NCI-H2029 treated with DMSO at 0.1 percent for 48 hours (cell line): Measurements from ENCODE around the gene CNGA1.
A peak's percentile ranks its signal among the peaks of the same experiment; 100 is the strongest.
"Not testable (repeated sequence)": the region's sequence is repeated elsewhere in the genome, so short reads cannot be mapped to it uniquely, and the experiment has no call there.

Source experiments
- DNase-seq: peaks from one replicate; lab custom pipeline; 2025; lab: John Stamatoyannopoulos, UW

Gene CNGA1

DNA sequence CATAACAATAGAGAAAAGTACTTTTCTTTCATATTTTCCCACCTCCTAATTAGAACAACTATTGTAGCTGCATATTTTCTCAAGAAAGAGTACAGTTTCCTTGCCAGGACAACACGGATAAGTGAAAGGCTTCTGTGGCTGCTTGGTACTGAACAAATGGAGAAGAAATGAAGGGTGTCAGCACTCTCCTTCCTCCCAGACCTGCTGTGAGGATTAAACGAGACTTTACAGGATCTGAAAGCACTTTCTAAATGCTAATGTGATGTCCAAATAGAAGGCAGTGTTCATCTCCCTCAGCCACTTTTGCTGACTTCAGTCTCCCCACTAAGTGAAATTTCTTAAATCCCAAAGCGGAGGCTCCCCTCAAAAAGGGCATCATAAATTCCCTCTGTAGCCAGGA, 14.0 kb upstream of the CNGA1 start:
- no peak for DNase-seq

DNA sequence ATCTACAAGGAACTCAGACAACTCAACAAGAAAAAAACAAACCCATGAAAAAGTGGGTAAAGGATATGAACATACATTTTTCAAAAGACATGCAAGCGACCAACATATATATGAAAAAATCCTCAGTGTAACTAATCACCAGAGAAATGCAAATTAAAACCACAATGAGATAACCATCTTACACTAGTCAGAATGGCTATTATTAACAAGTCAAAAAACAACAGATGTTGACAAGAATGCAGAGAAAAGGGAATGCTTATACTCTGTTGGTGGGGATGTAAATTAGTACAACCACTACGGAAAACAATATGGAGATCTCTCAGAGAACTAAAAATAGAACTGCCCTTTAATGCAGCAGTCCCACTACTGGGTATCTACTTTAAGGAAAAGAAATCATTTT, 12.2 kb upstream of the CNGA1 start:
- DNase-seq = no peak

DNA sequence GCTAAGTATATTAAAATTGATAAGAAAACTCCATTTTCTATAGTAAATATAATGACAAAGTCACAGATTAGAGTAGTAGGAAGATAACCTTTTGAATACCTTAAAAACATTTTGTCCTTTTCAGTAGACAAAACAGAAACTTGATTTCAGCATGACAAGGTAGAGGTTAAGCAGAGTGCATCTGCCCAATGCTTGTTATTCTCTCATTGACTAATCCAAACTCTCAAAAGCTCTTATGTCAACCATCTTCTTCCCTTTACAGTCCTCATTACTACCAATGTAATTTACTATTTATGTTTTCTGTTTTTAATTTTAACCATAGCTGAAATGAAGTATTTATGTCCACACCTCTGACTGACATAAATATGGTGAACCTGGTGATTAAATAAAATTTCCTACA, 11.2 kb upstream of the CNGA1 start:
- no peak for DNase-seq

DNA sequence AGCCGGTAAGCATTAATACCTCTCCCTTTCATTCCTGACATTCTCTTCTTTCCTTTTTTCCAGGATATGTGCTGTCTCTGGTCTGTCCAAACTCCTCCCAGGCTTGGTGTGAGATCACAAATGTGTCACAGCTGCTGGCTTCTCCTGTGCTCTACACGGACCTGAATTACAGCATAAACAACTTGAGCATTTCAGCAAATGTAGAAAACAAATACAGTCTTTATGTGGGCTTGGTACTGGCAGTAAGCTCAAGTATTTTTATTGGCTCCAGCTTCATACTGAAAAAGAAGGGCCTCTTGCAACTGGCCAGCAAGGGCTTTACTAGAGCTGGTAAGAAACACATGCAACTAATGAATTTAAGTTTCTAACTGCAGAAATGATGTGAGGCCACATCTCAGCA, 8.5 kb upstream of the CNGA1 start:
- DNase-seq = peak; percentile 94

DNA sequence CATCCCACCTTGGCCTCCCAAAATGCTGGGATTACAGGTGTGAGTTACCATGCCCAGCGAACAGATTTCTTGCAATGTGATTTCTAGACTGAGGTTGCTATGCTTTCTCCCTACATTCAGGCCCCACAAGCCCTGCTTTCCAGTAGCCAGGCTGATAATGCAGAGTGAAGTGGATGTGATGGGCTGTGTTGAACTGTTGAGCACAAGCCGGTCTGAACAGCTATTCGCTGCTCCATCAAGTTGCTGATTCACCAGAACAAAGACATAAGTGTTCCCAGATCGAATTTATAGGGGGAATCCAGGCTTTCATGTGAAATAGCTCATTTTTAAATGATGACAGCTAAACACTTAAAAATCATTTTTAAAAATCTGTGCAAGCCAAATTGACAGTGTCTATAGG, 8.0 kb upstream of the CNGA1 start:
- DNase-seq = peak; percentile 59

DNA sequence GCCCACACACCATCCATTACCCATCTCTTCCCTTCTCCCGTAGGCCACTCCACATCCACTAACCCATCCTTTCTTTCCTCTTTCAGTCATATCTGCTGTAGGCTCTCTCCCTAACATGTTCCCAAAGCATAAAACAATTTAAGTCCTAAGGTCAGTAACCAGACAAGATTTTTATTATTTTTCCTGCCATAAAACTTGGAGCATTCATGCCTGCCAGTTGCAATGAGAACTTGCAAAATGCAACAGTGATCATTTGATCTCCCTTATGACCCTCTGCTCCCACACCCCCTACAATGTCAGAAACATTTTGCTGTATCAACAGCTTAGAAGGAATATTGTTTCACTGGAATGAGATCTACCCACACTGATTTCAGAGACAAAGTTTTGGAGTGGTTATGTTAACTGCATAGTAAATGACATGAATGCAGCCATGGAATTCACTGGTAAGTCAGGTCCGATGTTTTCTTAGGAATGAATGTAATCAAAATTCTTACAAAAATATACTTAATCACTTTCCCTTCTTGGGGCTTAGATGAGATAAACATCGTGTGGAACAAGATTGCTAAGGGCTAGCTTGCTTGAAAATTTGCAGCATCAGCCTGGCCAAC, 5.8 kb upstream of the CNGA1 start:
- DNase-seq = no peak

DNA sequence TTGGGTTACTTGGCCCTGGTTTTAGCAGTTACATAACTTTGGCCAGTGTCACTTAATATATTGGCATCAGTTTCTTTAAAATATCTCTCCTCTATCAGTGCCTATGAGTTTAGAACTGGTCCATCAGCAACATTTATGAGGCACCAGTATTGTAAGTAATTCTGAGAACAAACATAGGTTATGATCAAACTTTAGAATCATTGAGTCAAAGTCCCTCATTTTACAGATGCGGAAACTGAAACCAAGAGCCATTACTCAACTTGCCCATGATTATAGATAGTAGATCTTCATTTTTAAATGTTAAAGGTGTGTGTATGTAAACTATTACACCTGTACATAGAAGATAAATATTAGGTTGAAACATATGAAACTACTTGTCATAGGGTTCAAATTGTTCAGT, 4.6 kb upstream of the CNGA1 start:
- DNase-seq = no peak

DNA sequence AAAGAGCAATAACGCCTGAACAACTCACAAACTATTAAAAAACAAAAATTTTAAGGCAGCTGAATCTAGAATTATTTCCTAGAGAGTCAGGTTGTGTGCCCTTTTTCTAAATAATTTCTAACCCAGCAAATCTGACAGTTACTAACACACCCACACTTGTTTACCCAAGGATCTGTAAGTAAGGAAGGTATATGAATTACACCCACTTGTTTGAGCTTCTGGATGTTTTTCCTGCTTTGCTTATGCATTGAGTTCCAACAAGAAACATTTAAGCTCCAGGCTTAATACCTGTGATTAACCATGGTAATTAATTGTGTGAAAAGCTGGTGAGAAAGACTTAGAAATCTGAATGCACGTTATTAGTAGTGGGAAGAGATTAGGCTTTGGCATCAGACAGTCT, 1.6 kb upstream of the CNGA1 start:
- no peak for DNase-seq

DNA sequence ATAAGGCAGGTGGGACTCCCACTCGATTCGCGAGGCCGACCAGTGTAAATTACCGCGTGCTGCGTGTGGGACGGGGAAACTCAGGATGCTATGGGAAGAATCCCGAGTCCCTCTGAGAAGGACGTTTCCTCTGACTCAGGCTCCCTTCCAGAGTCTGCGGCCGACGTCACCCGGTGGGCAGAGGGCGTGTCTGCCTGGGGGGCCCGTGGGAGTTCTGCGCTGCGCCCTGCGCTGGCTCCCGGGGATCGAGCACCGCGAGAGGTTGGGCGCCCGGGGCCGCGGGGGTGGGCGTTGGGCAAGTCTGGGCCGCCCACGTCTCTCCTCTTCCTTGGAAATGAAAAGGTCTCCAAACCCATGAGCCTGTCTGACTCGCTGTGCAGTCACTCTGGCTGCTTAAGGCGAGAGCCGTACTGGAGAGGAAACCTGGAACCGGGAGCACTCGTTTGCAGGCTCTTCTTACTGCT, 659 bp upstream of the CNGA1 start:
- DNase-seq = no peak

DNA sequence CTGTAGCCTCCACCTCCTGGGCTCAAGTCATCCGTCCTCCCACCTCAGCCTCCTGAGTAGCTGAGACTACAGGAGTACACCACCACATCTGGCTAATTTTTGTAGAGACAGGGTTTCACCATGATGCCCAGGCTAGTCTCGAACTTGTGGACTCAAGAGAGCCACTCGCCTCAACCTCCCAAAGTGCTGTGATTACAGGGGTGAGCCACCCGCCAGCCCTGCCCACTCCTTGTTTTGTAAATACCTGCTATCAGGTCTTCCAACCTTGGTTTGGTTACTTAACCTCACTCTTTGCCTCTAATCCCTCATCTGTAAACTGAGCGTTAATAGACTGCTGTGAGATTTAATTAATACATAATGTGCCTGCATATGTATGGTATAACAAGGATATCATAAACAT, 803 bp downstream of the CNGA1 start:
- no peak for DNase-seq

DNA sequence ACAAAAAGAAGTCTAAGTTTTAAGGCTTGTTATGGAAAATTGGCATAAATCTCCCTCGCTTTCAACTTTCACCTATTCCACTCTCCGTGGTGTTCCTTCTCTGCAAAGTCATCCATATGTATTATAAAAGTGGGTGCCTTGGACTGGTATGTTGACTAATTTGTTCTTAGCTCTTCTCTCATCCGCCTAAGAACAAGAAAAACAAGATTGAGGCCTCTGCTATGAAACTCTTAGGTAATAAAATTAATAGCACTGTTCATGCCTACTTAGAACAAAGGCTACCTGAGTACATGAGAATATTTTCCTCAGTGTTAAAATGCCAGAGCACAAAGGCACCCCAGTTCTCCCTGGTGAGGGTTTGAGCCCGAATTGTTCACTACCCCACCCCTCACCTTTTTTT, 1.3 kb downstream of the CNGA1 start:
- no peak for DNase-seq

DNA sequence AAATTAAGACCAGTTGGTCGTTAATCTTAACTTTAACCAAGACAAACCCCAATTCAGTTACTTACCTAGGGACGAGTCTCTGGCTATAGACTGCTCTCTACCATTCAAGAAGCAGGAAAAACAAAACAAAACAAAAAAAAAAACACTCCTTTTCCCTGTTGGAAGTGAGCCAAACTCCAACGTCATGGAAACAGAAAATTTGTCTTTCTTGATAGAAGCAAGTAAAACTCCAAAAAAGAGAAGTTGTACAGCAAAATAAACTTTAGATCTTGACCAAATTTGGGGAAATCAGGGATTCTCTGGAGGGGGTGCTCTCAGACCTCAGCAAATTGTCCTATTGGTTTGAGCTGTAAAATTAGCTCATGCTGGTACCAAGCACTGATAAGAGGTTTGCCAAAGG, 3.7 kb downstream of the CNGA1 start:
- no peak for DNase-seq

DNA sequence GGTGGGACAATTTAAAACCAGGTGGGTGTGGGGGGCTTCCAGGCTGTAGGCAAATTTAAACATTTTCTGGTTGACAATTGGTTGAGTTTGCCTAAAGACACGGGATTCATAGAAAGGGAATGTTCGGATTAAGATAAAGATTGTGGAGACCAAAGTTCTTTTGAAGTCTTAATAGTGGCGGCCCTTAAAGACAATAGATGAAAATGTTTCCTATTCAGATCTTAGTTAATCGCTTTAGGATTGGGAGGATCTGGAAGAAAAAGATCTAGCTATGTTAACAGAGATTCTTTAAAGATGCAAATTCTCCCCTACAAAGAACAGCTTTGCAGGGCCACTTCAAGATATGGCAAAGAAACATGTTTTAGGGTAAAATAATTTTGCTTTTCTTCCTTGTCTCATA, 4.8 kb downstream of the CNGA1 start:
- no peak for DNase-seq

DNA sequence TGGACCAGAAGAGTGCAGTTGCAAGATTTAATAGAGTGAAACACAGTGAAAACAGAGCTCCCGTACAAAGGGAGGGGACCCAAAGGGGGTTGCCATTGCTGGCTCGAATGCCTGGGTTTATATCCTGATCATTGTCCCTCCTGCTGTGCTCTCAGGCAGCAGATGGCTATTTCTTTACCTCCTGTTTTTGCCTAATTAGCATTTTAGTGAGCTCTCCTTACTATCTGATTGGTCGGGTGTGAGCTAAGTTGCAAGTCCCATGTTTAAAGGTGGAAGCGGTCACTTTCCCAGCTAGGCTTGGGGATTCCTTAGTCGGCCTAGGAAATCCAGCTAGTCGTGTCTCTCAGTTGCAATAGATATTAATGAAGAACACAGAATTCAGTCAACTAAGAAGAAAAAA, 5.6 kb downstream of the CNGA1 start:
- DNase-seq = not testable (repeated sequence)

DNA sequence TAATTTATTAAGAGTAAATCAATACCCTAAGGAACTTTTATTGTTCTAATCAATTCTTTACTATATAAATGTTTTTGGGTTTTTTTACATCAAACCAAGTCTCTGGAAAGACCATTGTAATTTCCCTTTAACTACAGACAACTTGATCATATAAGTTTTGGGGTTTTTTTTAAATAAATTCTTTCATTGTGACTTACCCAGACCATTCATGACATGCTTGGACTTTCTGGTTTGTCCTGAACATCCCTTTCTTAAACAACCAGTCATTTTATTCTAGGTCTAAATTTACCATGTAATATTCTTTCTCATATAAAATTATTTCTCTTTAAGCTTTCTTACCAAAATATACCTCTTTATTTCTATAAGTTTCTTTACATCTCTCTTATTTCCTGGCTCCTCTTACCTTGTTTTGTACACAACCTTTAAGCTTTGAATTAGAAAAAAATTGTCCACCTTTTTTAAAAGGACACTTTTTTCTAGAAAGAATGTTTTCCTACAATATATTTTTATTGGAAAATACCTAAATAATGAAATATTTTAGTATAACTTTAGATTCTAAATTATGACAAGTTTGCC, 8.4 kb downstream of the CNGA1 start:
- DNase-seq = no peak

DNA sequence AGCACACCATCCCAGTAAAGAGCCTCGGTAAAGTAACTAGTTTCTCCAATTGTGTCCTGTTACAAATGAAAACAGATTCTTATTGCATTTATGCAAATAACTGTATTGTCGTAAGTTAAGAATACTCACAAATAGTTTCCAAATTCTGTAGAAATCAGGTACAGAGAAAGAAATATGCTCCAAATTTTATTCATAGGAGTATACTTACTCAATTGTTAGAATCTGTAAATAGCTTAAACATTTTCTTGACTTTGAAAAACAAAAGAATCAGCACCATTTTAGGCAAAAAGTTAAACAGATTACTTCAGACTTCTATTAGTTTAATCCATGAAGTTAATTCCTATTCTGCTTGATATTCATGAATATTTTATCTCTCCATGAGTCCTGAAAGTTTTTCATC, 10.7 kb downstream of the CNGA1 start:
- no peak for DNase-seq

DNA sequence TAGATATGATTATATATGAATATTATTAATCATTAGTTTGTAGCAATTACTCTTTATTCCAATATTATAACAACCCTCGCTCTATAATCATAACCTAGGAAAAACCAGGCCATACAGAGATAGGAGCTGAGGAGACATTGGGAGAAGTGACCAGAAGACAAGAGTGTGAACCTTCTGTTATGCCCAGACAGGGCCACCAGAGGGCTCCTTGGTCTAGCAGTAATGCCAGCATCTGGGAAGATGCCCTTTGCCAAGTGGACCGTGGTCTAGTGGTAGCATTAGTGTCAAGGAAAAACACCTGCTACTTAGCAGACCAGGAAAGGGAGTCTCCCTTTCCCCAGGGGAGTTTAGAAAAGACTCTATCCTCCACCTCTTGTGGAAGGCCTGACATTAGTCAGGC, 12.9 kb downstream of the CNGA1 start:
- peak; percentile 8 for DNase-seq

DNA sequence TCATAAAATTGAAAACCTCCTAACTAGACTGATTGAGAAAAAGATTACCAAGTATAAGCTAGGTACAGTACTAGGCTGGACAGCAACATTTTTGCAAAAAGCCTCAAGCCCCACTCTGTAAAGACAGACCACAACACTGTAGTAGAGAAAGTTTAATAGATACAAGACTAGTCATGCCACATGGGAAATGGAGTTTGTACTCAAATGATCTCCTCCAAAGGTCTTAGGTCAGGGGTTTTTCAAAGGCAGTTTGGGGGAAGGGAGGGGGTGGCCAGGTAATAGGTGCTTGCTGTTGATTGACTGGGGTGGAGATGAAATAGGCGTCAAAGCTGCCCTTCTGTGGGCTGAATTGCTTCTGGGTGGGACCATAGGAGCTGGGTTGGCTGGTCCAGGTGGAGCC, 14.2 kb downstream of the CNGA1 start:
- DNase-seq = no peak

DNA sequence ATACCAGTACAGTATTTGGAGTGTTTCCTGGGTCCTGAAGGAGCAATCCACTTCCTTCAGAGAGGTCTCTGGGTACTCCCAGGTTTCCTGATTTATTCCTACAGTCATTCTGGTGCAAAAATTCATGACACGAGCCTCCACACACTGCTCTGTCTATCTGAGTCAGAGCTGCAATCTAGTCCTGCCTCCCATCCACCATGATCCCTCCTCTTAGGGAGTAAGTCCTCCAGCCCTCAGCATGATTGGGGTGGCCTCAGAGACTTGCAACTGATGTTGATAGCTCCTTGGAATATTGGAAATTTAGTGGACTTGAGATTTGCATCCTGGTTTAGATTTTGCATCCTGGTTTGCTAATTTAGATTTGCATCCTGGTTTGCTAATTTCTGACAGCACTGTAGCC, 20.5 kb downstream of the CNGA1 start:
- no peak for DNase-seq

DNA sequence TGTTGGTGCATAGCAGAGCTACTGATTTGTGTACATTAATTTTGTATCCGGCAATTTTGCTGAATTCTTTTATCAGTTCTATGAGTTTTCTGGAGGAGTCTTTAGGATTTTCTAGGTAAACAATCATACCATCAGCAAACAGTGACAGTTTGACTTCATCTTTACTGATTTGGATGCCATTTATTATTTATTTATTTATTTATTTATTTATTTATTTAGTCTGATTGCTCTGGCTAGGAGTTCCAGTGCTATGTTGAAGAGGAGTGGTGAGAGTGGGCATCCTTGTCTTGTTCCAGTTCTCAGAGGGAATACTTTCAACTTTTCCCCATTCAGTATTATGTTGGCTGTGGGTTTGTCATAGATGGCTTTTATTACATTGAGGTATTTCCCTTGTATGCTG, 24.0 kb downstream of the CNGA1 start:
- not testable (repeated sequence) for DNase-seq

DNA sequence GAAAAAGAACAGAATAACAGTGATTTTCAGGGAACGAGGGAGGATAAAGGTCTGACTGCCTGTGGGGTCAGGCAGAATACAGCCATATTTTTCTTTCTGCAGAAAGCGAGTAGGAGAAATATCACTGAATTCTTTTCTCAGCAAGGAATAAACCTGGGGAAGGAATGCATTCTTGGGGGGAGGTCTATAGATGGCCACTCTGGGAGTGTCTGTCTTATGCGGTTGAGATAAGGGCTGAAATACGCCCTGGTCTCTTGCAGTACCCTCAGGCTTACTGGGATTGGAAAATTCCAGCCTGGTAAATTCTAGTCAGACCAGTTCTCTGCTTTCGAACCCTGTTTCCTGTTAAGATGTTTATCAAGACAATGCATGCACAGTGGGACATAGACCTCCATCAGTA, 26.3 kb downstream of the CNGA1 start:
- DNase-seq = no peak

DNA sequence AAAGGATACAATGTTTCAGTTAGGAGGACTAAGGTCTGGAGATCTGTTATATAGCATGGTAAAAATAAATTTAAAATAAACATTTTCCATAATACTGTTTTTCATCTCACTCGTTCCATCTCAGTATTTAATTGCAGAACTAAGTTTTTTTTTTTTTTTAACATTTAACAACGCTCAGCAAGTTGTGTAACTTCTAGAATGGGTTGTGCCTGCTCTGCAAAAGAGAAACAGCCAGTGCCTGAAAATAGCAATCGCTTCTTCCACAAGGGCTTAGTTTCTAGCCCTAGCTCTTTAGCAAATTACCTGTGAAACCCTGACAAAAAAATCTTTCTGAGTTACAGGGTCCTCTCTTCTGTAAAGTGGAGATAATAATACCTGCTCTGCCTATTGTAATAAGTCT, 41.9 kb downstream of the CNGA1 start:
- no peak for DNase-seq

DNA sequence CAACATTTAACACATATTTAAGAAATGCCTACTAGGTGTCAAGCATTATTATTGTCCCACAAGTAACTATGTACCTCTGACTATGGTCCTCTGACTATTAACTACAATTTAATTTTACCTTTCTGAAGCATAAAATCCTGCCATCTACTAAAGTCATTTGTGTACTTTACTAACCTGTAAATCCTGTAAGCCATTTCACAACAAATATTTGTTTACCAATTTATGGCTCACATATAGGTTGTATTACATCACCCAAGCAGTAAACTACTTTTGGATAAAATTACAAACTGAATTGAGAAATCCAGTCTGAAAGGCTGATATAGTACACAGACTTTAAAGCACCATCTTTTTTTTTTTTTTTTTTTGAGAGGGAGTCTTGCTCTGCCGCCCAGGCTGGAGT, 43.8 kb downstream of the CNGA1 start:
- no peak for DNase-seq

DNA sequence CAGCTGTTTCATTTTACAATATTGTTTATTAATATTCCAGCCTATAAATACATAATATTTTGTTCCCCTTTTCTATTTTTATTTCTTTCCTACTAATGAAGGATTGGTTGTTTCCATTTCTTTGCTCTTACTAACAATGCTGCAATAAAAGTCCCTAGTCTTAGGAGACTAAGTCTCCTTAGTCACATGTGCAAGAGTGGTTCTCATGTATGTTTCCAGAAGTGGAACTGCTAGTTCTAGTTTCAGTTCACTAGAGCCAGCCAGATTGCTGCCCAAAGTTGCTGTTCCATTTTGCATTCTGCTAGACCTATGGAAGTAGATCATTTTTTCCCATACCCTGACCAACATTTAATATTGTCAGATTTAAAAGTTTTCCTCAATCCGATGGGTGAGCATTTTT, 44.3 kb downstream of the CNGA1 start:
- no peak for DNase-seq

DNA sequence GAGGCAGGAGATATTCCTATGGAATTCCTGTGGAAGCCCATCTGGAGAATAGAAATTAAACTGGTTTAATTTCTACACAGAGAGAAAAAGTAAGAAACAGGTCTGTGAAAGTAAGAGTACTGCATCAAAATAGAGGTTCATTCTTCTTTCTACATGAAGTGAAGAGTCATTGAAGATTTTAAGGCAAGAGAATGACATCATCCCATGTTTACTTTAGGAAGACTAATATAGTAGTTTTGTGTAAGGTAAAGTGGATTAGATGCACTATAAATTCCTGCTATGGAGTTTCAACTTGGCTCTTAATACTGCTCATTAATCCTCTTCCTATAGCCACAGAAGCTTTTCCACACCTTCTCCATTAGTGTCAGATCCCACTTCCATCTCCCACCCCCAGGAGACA, 47.6 kb downstream of the CNGA1 start:
- no peak for DNase-seq
